ENCODE results near the gene TICAM2.

Gene TICAM2

DNA sequence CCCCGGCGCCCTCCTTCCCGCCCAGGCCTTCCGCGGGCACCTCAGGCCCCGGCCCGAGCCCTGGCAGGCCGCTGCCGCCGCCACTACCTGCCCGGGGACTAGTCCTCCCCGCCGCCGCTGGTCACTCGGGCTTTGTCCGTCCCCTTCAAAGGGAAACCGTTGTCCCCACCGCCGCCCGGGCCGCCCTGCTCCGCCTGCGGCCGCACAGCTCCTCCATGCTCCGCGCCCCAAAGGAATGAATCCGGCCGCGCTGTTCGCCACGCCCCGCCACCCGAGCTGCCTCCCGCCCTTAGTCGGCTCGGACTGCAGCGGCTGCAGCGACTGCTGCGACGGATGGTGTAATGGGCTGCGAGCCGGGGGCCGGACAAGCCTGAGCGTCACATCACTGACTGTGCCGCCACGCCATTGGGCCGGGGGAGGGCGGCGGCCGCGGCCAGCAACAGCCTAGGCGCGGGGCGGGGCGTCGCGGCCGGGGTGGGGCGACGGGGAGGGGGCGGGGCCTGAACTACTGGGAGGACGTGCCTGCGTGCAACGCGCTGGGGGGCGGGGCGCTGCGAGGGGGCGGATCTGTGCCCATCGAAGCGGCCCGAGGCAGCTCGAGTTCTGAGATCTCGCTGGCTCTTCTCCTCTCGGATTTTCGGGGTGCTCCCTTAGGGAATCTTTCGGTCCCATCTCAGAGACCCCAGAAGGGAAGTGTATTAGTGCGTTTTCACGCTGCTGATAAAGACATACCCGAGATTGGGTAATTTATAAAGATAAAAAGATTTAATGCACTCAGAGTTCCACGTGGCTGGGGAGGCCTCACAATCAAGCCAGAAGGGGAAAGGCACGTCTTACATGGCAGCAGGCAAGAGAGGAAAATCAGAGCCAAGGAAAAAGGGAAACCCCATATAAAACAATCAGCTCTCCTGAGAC lies 57.6 kb downstream of the TICAM2 start, which contains the start of gene FEM1C:
TSS of gene FEM1C (minus strand) at position 340 of the 915 bp plus-strand sequence. CDS start 1,282 bp downstream, outside the sequence.
- peak; percentile 94 for DNase-seq (ENCODE audit: extremely low spot score)
- POLR2A ChIA-PET: interaction anchor here (0.7 to 2.6 kb wide), 9 partner anchors 9 to 295 kb away, joined by 3 to 8 read pairs (median 3); no protein-coding TSS in a partner anchor
- CTCF ChIA-PET: interaction anchor here (1.9 kb wide), 1 partner anchor 30 kb away, joined by 6 read pairs; no protein-coding TSS in a partner anchor
- TF ChIP-seq L3MBTL2 (conservative IDR thresholded peaks at IDR 0.05) (peak; percentile 94), SUZ12 (IDR thresholded peaks at IDR 0.05) (no peak), ELF4 (IDR thresholded peaks at IDR 0.05) (peak; percentile 53), TARDBP (IDR thresholded peaks at IDR 0.05) (no peak), ARNT (IDR thresholded peaks at IDR 0.05) (no peak)

DNA sequence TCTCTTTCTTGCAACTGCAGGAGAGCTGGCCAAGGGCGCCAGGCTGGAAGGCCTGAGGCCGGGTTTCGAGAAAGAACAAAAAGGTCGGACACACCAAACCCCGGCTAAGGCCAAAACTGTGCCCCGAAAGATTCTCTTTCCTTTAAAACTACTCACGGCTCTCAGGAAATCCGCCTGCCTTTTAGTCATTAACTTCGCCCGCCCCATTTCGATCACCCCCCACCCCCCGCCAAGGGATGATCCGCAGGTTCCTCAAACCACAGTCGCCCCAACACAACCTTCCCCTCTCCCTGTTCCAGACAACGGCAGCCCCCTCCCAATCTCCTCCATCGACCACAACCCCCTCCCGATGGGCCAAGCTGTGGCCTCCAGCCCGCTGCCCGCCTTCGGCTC lies 58.2 kb downstream of the TICAM2 start:
- DNase-seq (ENCODE audit: extremely low spot score): no peak
- POLR2A ChIA-PET: interaction anchor here (0.8 to 2.6 kb wide), 7 partner anchors 9 to 295 kb away, joined by 3 to 8 read pairs (median 3); no protein-coding TSS in a partner anchor
- CTCF ChIA-PET: interaction anchor here (0.6 kb wide), 1 partner anchor 235 kb away, joined by 5 read pairs; no protein-coding TSS in a partner anchor
- TF ChIP-seq SP1 (IDR thresholded peaks at IDR 0.05): no peak
- no peak for TF ChIP-seq TARDBP (IDR thresholded peaks at IDR 0.05)
- no peak for TF ChIP-seq ZNF384 (IDR thresholded peaks at IDR 0.05)
- TF ChIP-seq FOXK2 (IDR thresholded peaks at IDR 0.05): no peak
- no peak for TF ChIP-seq ARNT (IDR thresholded peaks at IDR 0.05)
- no peak for TF ChIP-seq L3MBTL2 (conservative IDR thresholded peaks at IDR 0.05)
- TF ChIP-seq NFRKB (IDR thresholded peaks at IDR 0.05): no peak
- TF ChIP-seq FOXM1 (IDR thresholded peaks at IDR 0.05; ENCODE audit: borderline replicate concordance): no peak
- no peak for TF ChIP-seq HDGF (IDR thresholded peaks at IDR 0.05; ENCODE audit: borderline replicate concordance)
- TF ChIP-seq, protein P1, sequence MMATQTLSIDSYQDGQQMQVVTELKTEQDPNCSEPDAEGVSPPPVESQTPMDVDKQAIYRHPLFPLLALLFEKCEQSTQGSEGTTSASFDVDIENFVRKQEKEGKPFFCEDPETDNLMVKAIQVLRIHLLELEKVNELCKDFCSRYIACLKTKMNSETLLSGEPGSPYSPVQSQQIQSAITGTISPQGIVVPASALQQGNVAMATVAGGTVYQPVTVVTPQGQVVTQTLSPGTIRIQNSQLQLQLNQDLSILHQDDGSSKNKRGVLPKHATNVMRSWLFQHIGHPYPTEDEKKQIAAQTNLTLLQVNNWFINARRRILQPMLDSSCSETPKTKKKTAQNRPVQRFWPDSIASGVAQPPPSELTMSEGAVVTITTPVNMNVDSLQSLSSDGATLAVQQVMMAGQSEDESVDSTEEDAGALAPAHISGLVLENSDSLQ (IDR thresholded peaks at IDR 0.05): no peak
- no peak for TF ChIP-seq CTBP1 (IDR thresholded peaks at IDR 0.05; ENCODE audit: borderline replicate concordance)
- no peak for TF ChIP-seq SUZ12 (IDR thresholded peaks at IDR 0.05)
- TF ChIP-seq ELF4 (IDR thresholded peaks at IDR 0.05): no peak
- TF ChIP-seq FOXA1 (IDR thresholded peaks at IDR 0.05): no peak
- no peak for TF ChIP-seq LEF1 (IDR thresholded peaks at IDR 0.05; ENCODE audit: borderline replicate concordance)
- no peak for TF ChIP-seq BHLHE40 (IDR thresholded peaks at IDR 0.05; ENCODE audit: borderline replicate concordance)

DNA sequence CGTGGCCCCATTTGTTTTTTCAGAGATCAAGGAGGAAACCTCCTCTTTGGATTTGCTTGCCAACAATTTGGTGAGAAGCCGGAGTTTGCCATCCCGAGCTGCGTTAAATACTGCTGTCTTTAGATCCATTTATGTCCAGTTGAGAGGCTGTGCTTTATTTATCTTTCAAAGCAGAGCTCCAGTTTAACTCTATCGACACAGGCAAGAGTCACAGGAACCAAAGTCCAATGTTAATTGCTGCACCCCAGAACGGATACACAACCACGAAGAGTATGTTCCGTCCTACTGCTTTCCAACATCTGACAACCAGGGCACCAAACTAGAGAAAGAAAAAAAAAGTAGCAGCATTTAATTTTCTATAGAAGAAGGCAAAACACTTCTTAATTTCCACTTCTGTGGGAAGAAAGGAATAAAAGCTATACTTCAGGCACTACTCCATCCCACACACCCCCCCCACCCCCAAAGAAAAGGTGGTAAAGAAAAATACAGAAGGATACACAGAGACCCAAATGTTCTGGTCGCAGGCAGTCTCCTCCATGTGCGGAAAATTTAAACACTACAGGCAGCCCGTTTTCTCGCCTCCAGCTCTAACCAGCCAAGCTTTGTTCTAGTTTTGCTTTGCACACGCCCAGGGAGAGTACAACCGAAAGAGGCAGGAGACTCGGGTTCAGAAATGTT lies 58.8 kb downstream of the TICAM2 start:
- DNase-seq (ENCODE audit: extremely low spot score): no peak
- POLR2A ChIA-PET: interaction anchor here (0.8 to 2.6 kb wide), 7 partner anchors 8 to 266 kb away, joined by 3 to 8 read pairs (median 3); no protein-coding TSS in a partner anchor

DNA sequence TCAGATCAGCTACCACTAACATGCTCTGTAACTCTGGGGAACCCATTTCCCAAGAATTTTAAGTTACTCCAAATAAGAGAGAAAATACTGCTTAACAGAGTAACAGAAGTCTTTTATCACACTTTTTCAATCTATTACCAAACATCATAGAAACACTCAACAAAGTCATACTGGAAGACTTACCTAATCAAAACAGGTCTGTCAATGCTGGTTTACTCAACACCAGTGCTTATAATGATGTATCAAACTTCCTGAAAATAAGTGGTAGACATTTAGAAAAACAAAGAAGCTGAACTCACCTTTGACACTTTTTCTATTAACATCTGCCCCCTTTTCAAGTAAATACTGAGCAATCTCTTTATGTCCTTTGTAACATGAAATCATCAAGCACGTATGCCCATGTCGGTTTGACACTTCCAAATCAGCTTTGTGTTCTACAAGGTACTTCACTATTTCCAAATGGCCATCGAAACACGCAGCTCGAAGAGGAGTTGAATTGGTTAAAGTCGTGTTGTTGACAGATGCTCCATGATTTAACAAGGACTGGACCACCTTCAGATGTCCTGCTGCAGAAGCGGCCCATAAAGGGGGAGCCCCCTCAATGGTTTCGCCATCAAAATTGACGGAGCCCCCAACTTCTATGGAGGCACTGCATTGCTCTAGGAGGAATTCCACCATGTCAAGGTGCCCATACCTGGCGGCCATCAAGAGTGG lies 59.5 kb downstream of the TICAM2 start:
- CTCF ChIA-PET: interaction anchor here (0.6 to 0.7 kb wide), 3 partner anchors 31 to 379 kb away, joined by 3 to 4 read pairs (median 3); no protein-coding TSS in a partner anchor
- POLR2A ChIA-PET: interaction anchor here (1.0 to 1.4 kb wide), 3 partner anchors 16 to 240 kb away, joined by 3 read pairs; no protein-coding TSS in a partner anchor
- DNase-seq (ENCODE audit: extremely low spot score): no peak
- no peak for TF ChIP-seq CTBP1 (IDR thresholded peaks at IDR 0.05; ENCODE audit: borderline replicate concordance)
- no peak for TF ChIP-seq FOXA1 (IDR thresholded peaks at IDR 0.05)
- TF ChIP-seq ARNT (IDR thresholded peaks at IDR 0.05): no peak
- no peak for TF ChIP-seq TARDBP (IDR thresholded peaks at IDR 0.05)
- TF ChIP-seq SUZ12 (IDR thresholded peaks at IDR 0.05): no peak
- TF ChIP-seq HDGF (IDR thresholded peaks at IDR 0.05; ENCODE audit: borderline replicate concordance): no peak
- TF ChIP-seq LEF1 (IDR thresholded peaks at IDR 0.05; ENCODE audit: borderline replicate concordance): no peak
- no peak for TF ChIP-seq FOXK2 (IDR thresholded peaks at IDR 0.05)
- no peak for TF ChIP-seq L3MBTL2 (conservative IDR thresholded peaks at IDR 0.05)
- TF ChIP-seq BHLHE40 (IDR thresholded peaks at IDR 0.05; ENCODE audit: borderline replicate concordance): no peak
- TF ChIP-seq SP1 (IDR thresholded peaks at IDR 0.05): no peak
- no peak for TF ChIP-seq ELF4 (IDR thresholded peaks at IDR 0.05)
- no peak for TF ChIP-seq NFRKB (IDR thresholded peaks at IDR 0.05)
- no peak for TF ChIP-seq ZNF384 (IDR thresholded peaks at IDR 0.05)

More for the DNA sequence above, 58.8 kb downstream of the TICAM2 start:
- CTCF ChIA-PET: interaction anchor here (0.6 to 0.7 kb wide), 3 partner anchors 31 to 379 kb away, joined by 3 to 5 read pairs (median 4); no protein-coding TSS in a partner anchor
- TF ChIP-seq, protein P1 (IDR thresholded peaks at IDR 0.05): no peak
- TF ChIP-seq SUZ12 (IDR thresholded peaks at IDR 0.05) (no peak), ELF4 (IDR thresholded peaks at IDR 0.05) (no peak), FOXM1 (IDR thresholded peaks at IDR 0.05; ENCODE audit: borderline replicate concordance) (no peak), BHLHE40 (IDR thresholded peaks at IDR 0.05; ENCODE audit: borderline replicate concordance) (no peak), FOXA1 (IDR thresholded peaks at IDR 0.05) (no peak), HDGF (IDR thresholded peaks at IDR 0.05; ENCODE audit: borderline replicate concordance) (no peak), NFRKB (IDR thresholded peaks at IDR 0.05) (no peak), L3MBTL2 (conservative IDR thresholded peaks at IDR 0.05) (no peak), ZNF384 (IDR thresholded peaks at IDR 0.05) (no peak)

DNA sequence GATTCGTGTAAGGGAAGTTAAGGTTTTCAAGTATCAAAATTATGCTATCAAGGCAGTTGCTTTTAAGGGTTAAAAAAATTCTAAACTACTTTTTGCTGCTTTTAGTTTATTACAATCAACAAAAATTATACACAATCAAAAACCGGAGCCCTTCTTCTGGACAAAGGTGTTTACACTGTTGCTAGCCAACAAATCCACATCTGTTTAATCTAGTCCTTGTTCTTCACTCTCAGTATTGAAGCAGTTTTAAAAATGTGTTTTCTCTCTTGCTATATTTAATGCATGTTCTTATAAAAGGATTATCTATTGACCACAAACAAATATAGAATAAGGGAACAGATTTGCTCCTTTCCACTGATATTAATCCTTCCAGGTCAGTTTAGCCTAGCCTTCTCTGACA lies 60.2 kb downstream of the TICAM2 start:
- CTCF ChIA-PET: interaction anchor here (0.7 kb wide), 1 partner anchor 305 kb away, joined by 3 read pairs; no protein-coding TSS in a partner anchor
- POLR2A ChIA-PET: no interaction called here
- no peak for DNase-seq (ENCODE audit: extremely low spot score)
- TF ChIP-seq TARDBP (IDR thresholded peaks at IDR 0.05) (no peak), HDGF (IDR thresholded peaks at IDR 0.05; ENCODE audit: borderline replicate concordance) (no peak)
